H1 (cell line): ENCODE measurements around the gene GPC6. TPM values are rescaled to one million over a fixed set of nuclear protein-coding genes. Genes with fewer than 3 reads are reported as not detected.

ENCODE experiments used
- BRCA1 ChIP-seq: IDR thresholded peaks from 2 replicates; pipeline ENCODE4 v1.6.1; 2012; ENCODE audit warnings: low read depth, low read length, improper control_type of control experiment
- NANOG ChIP-seq: IDR thresholded peaks from 2 replicates; pipeline ENCODE4 v1.6.1; 2011; ENCODE audit warnings: low read length, low read depth, mild to moderate bottlenecking, inconsistent platforms; ENCODE audit not compliant: insufficient read depth, poor library complexity, severe bottlenecking
- RBBP5 ChIP-seq: IDR thresholded peaks from 2 replicates; pipeline ENCODE4 v1.7.1; 2012; ENCODE audit warnings: low read depth, mild to moderate bottlenecking, inconsistent platforms, low read length, moderate library complexity, borderline replicate concordance
- RFX5 ChIP-seq: IDR thresholded peaks from 2 replicates; pipeline ENCODE4 v1.6.1; 2011; ENCODE audit warnings: low read depth, low read length, improper control_type of control experiment, borderline replicate concordance
- YY1 ChIP-seq: IDR thresholded peaks from 2 replicates; pipeline ENCODE4 v1.6.1; 2011; ENCODE audit warnings: low read depth, mild to moderate bottlenecking, low read length
- polyA plus RNA-seq, 7 experiments: library from polyadenylated mRNA; depleted of rRNA in 3 of 7; stranded (reverse) in 5 of 7; unstranded in 2 of 7; fragments of >200 nt in 5 of 7; fragments of 200-250 nt in 2 of 7; gene quantifications; 1 replicate in 5 of 7; 2 replicates in 1 of 7; 4 replicates in 1 of 7; pipeline versions ENCODE4 v1.2.1 to v1.2.3, GENCODE V29; 2011 to 2013; ENCODE audit warnings: missing spikeins in 2 of 7, mixed read lengths in 2 of 7
- total RNA-seq: library from RNA; stranded (reverse); fragmentation: NEBNext Ultra II Directional; extraction: Animal tissue kit (Norgen Biotek cat#: 25700); gene quantifications from 2 replicates; pipeline ENCODE4 v1.2.1, GENCODE V29; 2021
- TF ChIP-seq, protein P1 (sequence below): fragments of 300-600 bp; sonication (generic); IDR thresholded peaks from 2 replicates; pipeline ENCODE4 v1.7.1; 2012; ENCODE audit warnings: low read length, moderate library complexity, mild to moderate bottlenecking, inconsistent platforms; ENCODE audit not compliant: insufficient replicate concordance

GPC6 gene
- total and polyA plus RNA-seq, 2 of the 8 experiments (the other 6 are each of a cell fraction or from before 2014, with no cell fraction given) = 5.4 to 12.0 TPM

- TF ChIP-seq, protein P1, sequence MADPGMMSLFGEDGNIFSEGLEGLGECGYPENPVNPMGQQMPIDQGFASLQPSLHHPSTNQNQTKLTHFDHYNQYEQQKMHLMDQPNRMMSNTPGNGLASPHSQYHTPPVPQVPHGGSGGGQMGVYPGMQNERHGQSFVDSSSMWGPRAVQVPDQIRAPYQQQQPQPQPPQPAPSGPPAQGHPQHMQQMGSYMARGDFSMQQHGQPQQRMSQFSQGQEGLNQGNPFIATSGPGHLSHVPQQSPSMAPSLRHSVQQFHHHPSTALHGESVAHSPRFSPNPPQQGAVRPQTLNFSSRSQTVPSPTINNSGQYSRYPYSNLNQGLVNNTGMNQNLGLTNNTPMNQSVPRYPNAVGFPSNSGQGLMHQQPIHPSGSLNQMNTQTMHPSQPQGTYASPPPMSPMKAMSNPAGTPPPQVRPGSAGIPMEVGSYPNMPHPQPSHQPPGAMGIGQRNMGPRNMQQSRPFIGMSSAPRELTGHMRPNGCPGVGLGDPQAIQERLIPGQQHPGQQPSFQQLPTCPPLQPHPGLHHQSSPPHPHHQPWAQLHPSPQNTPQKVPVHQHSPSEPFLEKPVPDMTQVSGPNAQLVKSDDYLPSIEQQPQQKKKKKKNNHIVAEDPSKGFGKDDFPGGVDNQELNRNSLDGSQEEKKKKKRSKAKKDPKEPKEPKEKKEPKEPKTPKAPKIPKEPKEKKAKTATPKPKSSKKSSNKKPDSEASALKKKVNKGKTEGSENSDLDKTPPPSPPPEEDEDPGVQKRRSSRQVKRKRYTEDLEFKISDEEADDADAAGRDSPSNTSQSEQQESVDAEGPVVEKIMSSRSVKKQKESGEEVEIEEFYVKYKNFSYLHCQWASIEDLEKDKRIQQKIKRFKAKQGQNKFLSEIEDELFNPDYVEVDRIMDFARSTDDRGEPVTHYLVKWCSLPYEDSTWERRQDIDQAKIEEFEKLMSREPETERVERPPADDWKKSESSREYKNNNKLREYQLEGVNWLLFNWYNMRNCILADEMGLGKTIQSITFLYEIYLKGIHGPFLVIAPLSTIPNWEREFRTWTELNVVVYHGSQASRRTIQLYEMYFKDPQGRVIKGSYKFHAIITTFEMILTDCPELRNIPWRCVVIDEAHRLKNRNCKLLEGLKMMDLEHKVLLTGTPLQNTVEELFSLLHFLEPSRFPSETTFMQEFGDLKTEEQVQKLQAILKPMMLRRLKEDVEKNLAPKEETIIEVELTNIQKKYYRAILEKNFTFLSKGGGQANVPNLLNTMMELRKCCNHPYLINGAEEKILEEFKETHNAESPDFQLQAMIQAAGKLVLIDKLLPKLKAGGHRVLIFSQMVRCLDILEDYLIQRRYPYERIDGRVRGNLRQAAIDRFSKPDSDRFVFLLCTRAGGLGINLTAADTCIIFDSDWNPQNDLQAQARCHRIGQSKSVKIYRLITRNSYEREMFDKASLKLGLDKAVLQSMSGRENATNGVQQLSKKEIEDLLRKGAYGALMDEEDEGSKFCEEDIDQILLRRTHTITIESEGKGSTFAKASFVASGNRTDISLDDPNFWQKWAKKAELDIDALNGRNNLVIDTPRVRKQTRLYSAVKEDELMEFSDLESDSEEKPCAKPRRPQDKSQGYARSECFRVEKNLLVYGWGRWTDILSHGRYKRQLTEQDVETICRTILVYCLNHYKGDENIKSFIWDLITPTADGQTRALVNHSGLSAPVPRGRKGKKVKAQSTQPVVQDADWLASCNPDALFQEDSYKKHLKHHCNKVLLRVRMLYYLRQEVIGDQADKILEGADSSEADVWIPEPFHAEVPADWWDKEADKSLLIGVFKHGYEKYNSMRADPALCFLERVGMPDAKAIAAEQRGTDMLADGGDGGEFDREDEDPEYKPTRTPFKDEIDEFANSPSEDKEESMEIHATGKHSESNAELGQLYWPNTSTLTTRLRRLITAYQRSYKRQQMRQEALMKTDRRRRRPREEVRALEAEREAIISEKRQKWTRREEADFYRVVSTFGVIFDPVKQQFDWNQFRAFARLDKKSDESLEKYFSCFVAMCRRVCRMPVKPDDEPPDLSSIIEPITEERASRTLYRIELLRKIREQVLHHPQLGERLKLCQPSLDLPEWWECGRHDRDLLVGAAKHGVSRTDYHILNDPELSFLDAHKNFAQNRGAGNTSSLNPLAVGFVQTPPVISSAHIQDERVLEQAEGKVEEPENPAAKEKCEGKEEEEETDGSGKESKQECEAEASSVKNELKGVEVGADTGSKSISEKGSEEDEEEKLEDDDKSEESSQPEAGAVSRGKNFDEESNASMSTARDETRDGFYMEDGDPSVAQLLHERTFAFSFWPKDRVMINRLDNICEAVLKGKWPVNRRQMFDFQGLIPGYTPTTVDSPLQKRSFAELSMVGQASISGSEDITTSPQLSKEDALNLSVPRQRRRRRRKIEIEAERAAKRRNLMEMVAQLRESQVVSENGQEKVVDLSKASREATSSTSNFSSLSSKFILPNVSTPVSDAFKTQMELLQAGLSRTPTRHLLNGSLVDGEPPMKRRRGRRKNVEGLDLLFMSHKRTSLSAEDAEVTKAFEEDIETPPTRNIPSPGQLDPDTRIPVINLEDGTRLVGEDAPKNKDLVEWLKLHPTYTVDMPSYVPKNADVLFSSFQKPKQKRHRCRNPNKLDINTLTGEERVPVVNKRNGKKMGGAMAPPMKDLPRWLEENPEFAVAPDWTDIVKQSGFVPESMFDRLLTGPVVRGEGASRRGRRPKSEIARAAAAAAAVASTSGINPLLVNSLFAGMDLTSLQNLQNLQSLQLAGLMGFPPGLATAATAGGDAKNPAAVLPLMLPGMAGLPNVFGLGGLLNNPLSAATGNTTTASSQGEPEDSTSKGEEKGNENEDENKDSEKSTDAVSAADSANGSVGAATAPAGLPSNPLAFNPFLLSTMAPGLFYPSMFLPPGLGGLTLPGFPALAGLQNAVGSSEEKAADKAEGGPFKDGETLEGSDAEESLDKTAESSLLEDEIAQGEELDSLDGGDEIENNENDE = no peak
- TF ChIP-seq BRCA1 = no peak
- TF ChIP-seq YY1 = no peak
- no peak for TF ChIP-seq NANOG
- no peak for TF ChIP-seq RFX5
- no peak for TF ChIP-seq RBBP5
These were observed 411.2 kb downstream of the GPC6 start (continued) for GRCh38 chr13:93637852-93638251.
